Ectodermal cell (in vitro differentiated cells): ENCODE measurements around the gene DCLRE1A.
"Not testable (repeated sequence)": the region's sequence is repeated elsewhere in the genome, so short reads cannot be mapped to it uniquely, and the experiment has no call there.

Experiments
- H3K27ac ChIP-seq: 2 replicates; pipeline ENCODE4 v1.7.0; 2013; ENCODE audit warnings: mild to moderate bottlenecking, low read depth, low read length; ENCODE audit not compliant: insufficient read depth, poor library complexity, severe bottlenecking
- H3K27me3 ChIP-seq: 2 replicates; pipeline ENCODE4 v1.7.0; 2013; ENCODE audit warnings: mild to moderate bottlenecking, low read length; ENCODE audit not compliant: insufficient read depth, control insufficient read depth, poor library complexity, severe bottlenecking
- H3K36me3 ChIP-seq: one replicate; pipeline ENCODE4 v1.7.0; 2013; ENCODE audit warnings: low read length; ENCODE audit not compliant: control insufficient read depth, insufficient read depth
- H3K4me1 ChIP-seq: one replicate; pipeline ENCODE4 v1.7.0; 2013; ENCODE audit warnings: low read length; ENCODE audit not compliant: control insufficient read depth, insufficient read depth
- H3K4me3 ChIP-seq: 2 replicates; pipeline ENCODE4 v1.7.0; 2013; ENCODE audit warnings: low read depth, low read length, control low read depth; ENCODE audit not compliant: insufficient read depth
- H3K9me3 ChIP-seq: 2 replicates; pipeline ENCODE4 v1.7.0; 2013; ENCODE audit warnings: mild to moderate bottlenecking, low read length, moderate library complexity; ENCODE audit not compliant: control insufficient read depth
- WGBS, 2 experiments: methylation state at CpG; one replicate each; pipeline ENCODE4 v1.1.7; 2013; ENCODE audit warnings: missing lambda C conversion rate in 2 of 2; 5-methylcytosine and 5-hydroxymethylcytosine counted together

Gene DCLRE1A

GRCh38 chr10:113842171-113842570, 11.7 kb downstream of the DCLRE1A start:
- 89 to 90% methylated on average over 1 of the region's 1 CpG for WGBS, 2 experiments

GRCh38 chr10:113828567-113828966, 25.3 kb downstream of the DCLRE1A start:
- H3K9me3 ChIP-seq, H3K4me3 ChIP-seq, H3K4me1 ChIP-seq, H3K27me3 ChIP-seq, H3K27ac ChIP-seq, H3K36me3 ChIP-seq: not testable (repeated sequence)
- WGBS, 2 experiments = 89 to 92% methylated on average over 10 of the region's 10 CpGs

More at GRCh38 chr10:113842171-113842570, 11.7 kb downstream of the DCLRE1A start:
- H3K4me1 ChIP-seq = no peaks in the 10 kb centered on the region
- no peaks in the 10 kb centered on the region for H3K27me3 ChIP-seq
- H3K27ac ChIP-seq = no peak overlapping the region
- no peaks in the 10 kb centered on the region for H3K9me3 ChIP-seq
- no peak overlapping the region for H3K4me3 ChIP-seq
- peaks cover 13% of the 10 kb centered on the region for H3K36me3 ChIP-seq

- H3K9me3 ChIP-seq = no peaks in the 10 kb centered on the region
- no peak overlapping the region for H3K27ac ChIP-seq
- 97 to 100% methylated on average over 1 to 2 of the region's 2 CpGs for WGBS, 2 experiments
- H3K36me3 ChIP-seq = no peaks in the 10 kb centered on the region
- no peak overlapping the region for H3K4me3 ChIP-seq
- H3K27me3 ChIP-seq = no peaks in the 10 kb centered on the region
- H3K4me1 ChIP-seq = no peaks in the 10 kb centered on the region
These were observed 28.1 kb downstream of the DCLRE1A start for GRCh38 chr10:113825791-113826190.

- WGBS, 2 experiments = 95 to 97% methylated on average over 4 of the region's 4 CpGs
- Histone ChIP-seq H3K27me3 (no peaks in the 10 kb centered on the region), H3K36me3 (no peaks in the 10 kb centered on the region), H3K4me1 (no peaks in the 10 kb centered on the region), H3K9me3 (no peaks in the 10 kb centered on the region), H3K27ac (no peak overlapping the region), H3K4me3 (no peak overlapping the region)
These were observed 30.5 kb downstream of the DCLRE1A start for GRCh38 chr10:113823389-113823788.

GRCh38 chr10:113822174-113822573, 31.7 kb downstream of the DCLRE1A start:
- no peak overlapping the region for H3K4me3 ChIP-seq
- no peaks in the 10 kb centered on the region for H3K9me3 ChIP-seq
- no peaks in the 10 kb centered on the region for H3K27me3 ChIP-seq
- H3K36me3 ChIP-seq = no peaks in the 10 kb centered on the region
- 94 to 96% methylated on average over 7 of the region's 7 CpGs for WGBS, 2 experiments
- no peaks in the 10 kb centered on the region for H3K4me1 ChIP-seq
- no peak overlapping the region for H3K27ac ChIP-seq

GRCh38 chr10:113821306-113821705, 32.6 kb downstream of the DCLRE1A start:
- not testable (repeated sequence) for H3K27me3 ChIP-seq, H3K4me3 ChIP-seq, H3K36me3 ChIP-seq, H3K27ac ChIP-seq, H3K4me1 ChIP-seq, H3K9me3 ChIP-seq
- 55 to 69% methylated on average over 2 to 3 of the region's 3 CpGs for WGBS, 2 experiments

- 74 to 77% methylated on average over 8 of the region's 8 CpGs for WGBS, 2 experiments
- no peaks in the 10 kb centered on the region for H3K27me3 ChIP-seq
- no peaks in the 10 kb centered on the region for H3K36me3 ChIP-seq
These were observed 33.4 kb downstream of the DCLRE1A start for GRCh38 chr10:113820507-113820906.

GRCh38 chr10:113819989-113820388, 33.9 kb downstream of the DCLRE1A start:
- no peak overlapping the region for H3K27ac ChIP-seq
- WGBS, 2 experiments = 94 to 96% methylated on average over 4 of the region's 4 CpGs
- H3K27me3 ChIP-seq = no peaks in the 10 kb centered on the region
- no peaks in the 10 kb centered on the region for H3K36me3 ChIP-seq
- no peak overlapping the region for H3K4me3 ChIP-seq
- H3K9me3 ChIP-seq = no peaks in the 10 kb centered on the region
- no peaks in the 10 kb centered on the region for H3K4me1 ChIP-seq

More at GRCh38 chr10:113820507-113820906, 33.4 kb downstream of the DCLRE1A start:
- Histone ChIP-seq H3K4me1 (no peaks in the 10 kb centered on the region), H3K27ac (no peak overlapping the region), H3K4me3 (no peak overlapping the region), H3K9me3 (no peaks in the 10 kb centered on the region)

GRCh38 chr10:113814700-113815099, 39.2 kb downstream of the DCLRE1A start:
- WGBS, 2 experiments = 86 to 88% methylated on average over 1 of the region's 1 CpG

GRCh38 chr10:113808168-113808567, 45.7 kb downstream of the DCLRE1A start:
- no peak overlapping the region for H3K4me3 ChIP-seq
- no peaks in the 10 kb centered on the region for H3K27me3 ChIP-seq
- no peaks in the 10 kb centered on the region for H3K4me1 ChIP-seq
- no peaks in the 10 kb centered on the region for H3K36me3 ChIP-seq
- WGBS, 2 experiments = 89 to 94% methylated on average over 3 of the region's 3 CpGs
- H3K27ac ChIP-seq = no peak overlapping the region
- H3K9me3 ChIP-seq = no peaks in the 10 kb centered on the region

More at GRCh38 chr10:113814700-113815099, 39.2 kb downstream of the DCLRE1A start:
- H3K36me3 ChIP-seq, H3K27ac ChIP-seq, H3K4me1 ChIP-seq, H3K9me3 ChIP-seq, H3K27me3 ChIP-seq, H3K4me3 ChIP-seq: not testable (repeated sequence)

- Histone ChIP-seq H3K27me3 (no peaks in the 10 kb centered on the region), H3K36me3 (no peaks in the 10 kb centered on the region), H3K4me1 (no peaks in the 10 kb centered on the region), H3K4me3 (no peak overlapping the region), H3K9me3 (no peaks in the 10 kb centered on the region), H3K27ac (no peak overlapping the region)
- 91 to 93% methylated on average over 4 of the region's 4 CpGs for WGBS, 2 experiments
These were observed 47.4 kb downstream of the DCLRE1A start for GRCh38 chr10:113806503-113806902.
